ENCODE results near the gene EDEM2.

The EDEM2 gene

GRCh38 chr20:35146299-35146919, 727 bp downstream of the EDEM2 start:
- H3K27ac ChIP-seq (ENCODE audit: low read length) = peak overlapping the region; percentile 81

GRCh38 chr20:35145141-35145564, 2.0 kb downstream of the EDEM2 start:
- Histone ChIP-seq H3K4me2 (ENCODE audit: insufficient read depth, low read length) (no peak overlapping the region), H3K27ac (ENCODE audit: low read length) (no peak overlapping the region), H2AFZ (ENCODE audit: low read depth, low read length) (no peak overlapping the region), H3K36me3 (ENCODE audit: insufficient read depth, low read length) (peaks cover 45% of the 10 kb centered on the region), H3K9ac (ENCODE audit: low read depth, low read length) (no peak overlapping the region; the same call in 1 of the 2 replicates), H3K79me2 (ENCODE audit: insufficient read depth, low read length) (peaks cover 12% of the 10 kb centered on the region), H4K20me1 (ENCODE audit: insufficient read depth, low read length) (no peaks in the 10 kb centered on the region), H3K9me3 (ENCODE audit: insufficient read depth, low read length, severe bottlenecking) (no peaks in the 10 kb centered on the region), H3K4me3 (ENCODE audit: low read depth in 1 of 2, low read length in 2 of 2) (no peak overlapping the region), H3K27me3 (ENCODE audit: insufficient read depth, low read length, poor library complexity) (no peaks in the 10 kb centered on the region), H3K4me1 (ENCODE audit: insufficient read depth, low read length) (peaks cover 23% of the 10 kb centered on the region)
- DNase-seq (no peak), ATAC-seq (ENCODE audit: insufficient read depth, low read depth) (no peak)
- TF ChIP-seq EZH2 (IDR thresholded peaks at IDR 0.05; ENCODE audit: borderline replicate concordance, low read depth, low read length, severe bottlenecking) (no peak), CTCF (IDR thresholded peaks at IDR 0.05; ENCODE audit: borderline replicate concordance, extremely low read depth, low read length, poor library complexity, severe bottlenecking) (peak; percentile 64)

More at GRCh38 chr20:35146299-35146919, 727 bp downstream of the EDEM2 start:
- ATAC-seq (ENCODE audit: insufficient read depth, low read depth) = no peak
- no peaks in the 10 kb centered on the region for H3K27me3 ChIP-seq (ENCODE audit: insufficient read depth, low read length, poor library complexity)
- TF ChIP-seq EZH2 (IDR thresholded peaks at IDR 0.05; ENCODE audit: borderline replicate concordance, low read depth, low read length, severe bottlenecking) = no peak
- peak; percentile 10 for TF ChIP-seq CTCF (IDR thresholded peaks at IDR 0.05; ENCODE audit: borderline replicate concordance, extremely low read depth, low read length, poor library complexity, severe bottlenecking)
- DNase-seq = peak; percentile 13
- H3K4me3 ChIP-seq (ENCODE audit: low read depth in 1 of 2, low read length in 2 of 2) = peak overlapping the region; percentile 46 to 73
- no peaks in the 10 kb centered on the region for H3K9me3 ChIP-seq (ENCODE audit: insufficient read depth, low read length, severe bottlenecking)
- peaks cover 23% of the 10 kb centered on the region for H3K4me1 ChIP-seq (ENCODE audit: insufficient read depth, low read length)
- H4K20me1 ChIP-seq (ENCODE audit: insufficient read depth, low read length) = no peaks in the 10 kb centered on the region
- peak overlapping the region; percentile 96 for H3K4me2 ChIP-seq (ENCODE audit: insufficient read depth, low read length)
- peaks cover 32% of the 10 kb centered on the region for H3K36me3 ChIP-seq (ENCODE audit: insufficient read depth, low read length)
- H3K9ac ChIP-seq (ENCODE audit: low read depth, low read length) = peak overlapping the region; percentile 70
- peaks cover 12% of the 10 kb centered on the region for H3K79me2 ChIP-seq (ENCODE audit: insufficient read depth, low read length)
- peak overlapping the region; percentile 92 for H2AFZ ChIP-seq (ENCODE audit: low read depth, low read length)

GRCh38 chr20:35144694-35145093, 2.4 kb downstream of the EDEM2 start:
- Histone ChIP-seq H2AFZ (ENCODE audit: low read depth, low read length) (no peak overlapping the region), H3K27me3 (ENCODE audit: insufficient read depth, low read length, poor library complexity) (no peaks in the 10 kb centered on the region), H3K9ac (ENCODE audit: low read depth, low read length) (no peak overlapping the region), H3K4me2 (ENCODE audit: insufficient read depth, low read length) (no peak overlapping the region), H3K79me2 (ENCODE audit: insufficient read depth, low read length) (peaks cover 12% of the 10 kb centered on the region), H4K20me1 (ENCODE audit: insufficient read depth, low read length) (no peaks in the 10 kb centered on the region), H3K27ac (ENCODE audit: low read length) (no peak overlapping the region), H3K36me3 (ENCODE audit: insufficient read depth, low read length) (peaks cover 49% of the 10 kb centered on the region), H3K4me3 (ENCODE audit: low read depth in 1 of 2, low read length in 2 of 2) (no peak overlapping the region), H3K9me3 (ENCODE audit: insufficient read depth, low read length, severe bottlenecking) (no peaks in the 10 kb centered on the region), H3K4me1 (ENCODE audit: insufficient read depth, low read length) (peaks cover 23% of the 10 kb centered on the region)
- DNase-seq (no peak), ATAC-seq (ENCODE audit: insufficient read depth, low read depth) (no peak)
- no peak for TF ChIP-seq CTCF (IDR thresholded peaks at IDR 0.05; ENCODE audit: borderline replicate concordance, extremely low read depth, low read length, poor library complexity, severe bottlenecking)
- TF ChIP-seq EZH2 (IDR thresholded peaks at IDR 0.05; ENCODE audit: borderline replicate concordance, low read depth, low read length, severe bottlenecking) = no peak
